Aorta (tissue), 5 donors: ENCODE results near the gene WDR93. TPM values are rescaled to one million over a fixed set of nuclear protein-coding genes. Genes with fewer than 3 reads are reported as not detected.

Source experiments
- ATAC-seq: fragments of 200-7000 bp; cut with Tn5 transposase; one replicate; pipeline ENCODE4 v1.9.1; 2022; ENCODE audit warnings: moderate library complexity; ENCODE audit not compliant: low FRiP score
- DNase-seq, 2 donors: peaks; one replicate each; pipeline ENCODE4 v3.0.0-alpha.2; 2020
- H3K27ac ChIP-seq, 2 donors: one replicate each; pipeline ENCODE4 v1.5.1; 2013; ENCODE audit warnings: low read length in 2 of 2, mild to moderate bottlenecking in 2 of 2, moderate library complexity in 2 of 2, control low read depth in 1 of 2, inconsistent platforms in 1 of 2, low read depth in 1 of 2
- H3K27me3 ChIP-seq, 2 donors: one replicate each; pipeline ENCODE4 v1.6.1; 2013; ENCODE audit warnings: control low read depth in 1 of 2, low read length in 1 of 2, mild to moderate bottlenecking in 1 of 2, moderate library complexity in 1 of 2; ENCODE audit not compliant: insufficient read depth in 2 of 2, control insufficient read depth in 1 of 2
- H3K36me3 ChIP-seq, 2 donors: one replicate each; pipeline ENCODE4 v1.6.1; 2013; ENCODE audit warnings: control low read depth in 1 of 2, low read length in 1 of 2, mild to moderate bottlenecking in 1 of 2; ENCODE audit not compliant: insufficient read depth in 2 of 2, control insufficient read depth in 1 of 2
- H3K4me1 ChIP-seq, 2 donors: one replicate each; pipeline ENCODE4 v1.6.1; 2013; ENCODE audit warnings: low read length in 2 of 2, control low read depth in 1 of 2, mild to moderate bottlenecking in 1 of 2, moderate library complexity in 1 of 2; ENCODE audit not compliant: insufficient read depth in 2 of 2, control insufficient read depth in 1 of 2
- H3K4me3 ChIP-seq, 2 donors: one replicate each; pipeline ENCODE4 v1.5.1; 2013; ENCODE audit warnings: low read length in 2 of 2, control low read depth in 1 of 2, mild to moderate bottlenecking in 1 of 2
- H3K9me3 ChIP-seq: one replicate; pipeline ENCODE4 v1.6.1; 2013; ENCODE audit warnings: mild to moderate bottlenecking, low read length; ENCODE audit not compliant: control insufficient read depth
- WGBS, 2 donors: extraction: QIAGEN DNeasy Blood & Tissue Kit; methylation state at CpG; one replicate each; pipeline ENCODE4 v1.1.7; 2013; 5-methylcytosine and 5-hydroxymethylcytosine counted together
- intact Hi-C, 2 donors: fragments of 100-400 bp; cut with DNase I; formaldehyde crosslinking; loops; one replicate each; pipeline versions ENCODE4 v1.14.2 to v1.15.0; 2022
- polyA plus RNA-seq, 2 donors: library from polyadenylated mRNA; stranded (reverse); fragments of 200-250 nt; gene quantifications; one replicate each; pipeline ENCODE4 v1.2.3, GENCODE V29; 2013
- total RNA-seq, 2 donors: library from RNA; stranded (reverse); fragmentation: NEBNext Ultra II Directional; extraction: Animal tissue kit (Norgen Biotek cat#: 25700); gene quantifications; one replicate each; pipeline ENCODE4 v1.2.1, GENCODE V29; 2021
- donor health status: healthy with polysubstance abuse.
- donor health status: Bipolar disorder and iron deficiency.
- donor health status: DM: no; HTN: no; CAD: no.
- donor health status: DM: no; HTN: no; CAD: no.
- donor health status: DM: yes; HTN: yes; CAD: no.

WDR93 gene
- total and polyA plus RNA-seq, 4 donors: 0.84 TPM; not detected in 3

DNA sequence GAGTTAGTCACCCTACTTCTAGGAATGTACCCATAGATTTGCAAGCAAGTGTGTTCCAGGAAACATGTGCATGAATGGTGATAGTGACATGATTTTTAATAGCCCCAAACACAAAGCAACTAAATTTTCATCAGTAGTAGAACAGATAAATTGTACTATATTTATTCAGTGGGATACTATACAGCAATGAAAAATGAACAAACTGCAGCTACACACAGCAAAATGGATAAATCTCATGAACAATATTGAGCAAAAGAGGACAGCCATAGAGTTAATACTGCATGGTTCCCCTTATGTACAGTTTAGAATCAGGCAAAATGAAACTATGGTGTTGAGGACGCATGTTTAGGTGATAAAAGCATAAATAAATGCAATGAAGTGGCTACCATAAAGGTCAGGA is 34.5 kb downstream of the WDR93 start:
- WGBS, 2 donors: 89 to 91% methylated on average over 1 of the region's 1 CpG

DNA sequence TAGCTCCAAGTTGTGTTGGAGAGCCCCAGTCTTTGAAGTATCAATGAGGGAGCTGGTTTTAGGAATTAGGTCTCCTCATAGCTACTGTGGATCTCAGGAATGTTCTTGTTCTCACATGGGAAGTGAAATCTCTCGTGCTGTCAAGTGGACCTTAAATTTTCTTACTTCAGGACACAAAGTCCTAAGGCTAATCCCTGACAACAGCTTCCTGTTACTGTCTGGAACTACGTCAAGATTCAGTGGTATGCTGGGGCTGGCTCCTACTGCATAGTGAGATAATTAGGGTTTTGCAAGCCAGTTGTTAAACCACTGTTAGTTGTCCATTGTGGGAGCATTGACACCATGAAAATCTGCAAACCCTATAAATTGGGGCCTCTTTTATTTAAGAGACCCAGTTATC is 37.6 kb downstream of the WDR93 start:
- 33 to 48% methylated on average over 2 of the region's 2 CpGs for WGBS, 2 donors
- intact Hi-C loops: no loop called here
- H3K27ac ChIP-seq: no peak overlapping the region

More for the DNA sequence above, 34.5 kb downstream of the WDR93 start:
- ATAC-seq (no peak), DNase-seq (no peak)
- H3K4me1 ChIP-seq: no peaks in the 10 kb centered on the region
- H3K9me3 ChIP-seq: peaks cover 5% of the 10 kb centered on the region
- H3K27me3 ChIP-seq: no peaks in the 10 kb centered on the region
- H3K36me3 ChIP-seq: no peaks in the 10 kb centered on the region
- no peak overlapping the region for H3K4me3 ChIP-seq
- no peak overlapping the region for H3K27ac ChIP-seq
- intact Hi-C loops: no loop called here

DNA sequence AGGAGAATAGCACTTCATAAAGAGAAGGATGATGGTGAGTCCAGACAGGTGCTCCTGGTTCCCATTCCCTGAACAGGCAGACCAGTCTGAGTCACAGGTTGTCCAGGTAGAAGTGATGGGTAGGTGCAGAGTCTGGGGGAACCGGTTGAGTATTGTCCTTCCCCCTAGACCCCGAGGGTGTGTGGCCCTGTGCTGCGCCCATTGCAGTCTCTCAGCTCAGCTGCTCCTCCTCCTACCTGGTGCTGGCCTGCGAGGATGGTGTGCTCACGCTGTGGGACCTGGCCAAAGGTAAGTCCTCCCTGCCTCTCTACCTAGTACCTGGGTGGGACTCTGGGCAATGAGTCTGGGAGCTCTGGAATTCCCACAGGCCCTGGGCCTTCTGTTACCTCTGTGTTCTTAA is 40.7 kb downstream of the WDR93 start:
- ATAC-seq: no peak
- Histone ChIP-seq H3K27me3 (no peaks in the 10 kb centered on the region), H3K4me1 (no peaks in the 10 kb centered on the region), H3K36me3 (no peaks in the 10 kb centered on the region), H3K27ac (no peak overlapping the region), H3K9me3 (no peaks in the 10 kb centered on the region), H3K4me3 (no peak overlapping the region)
- no peak for DNase-seq
- intact Hi-C loops: no loop called here
- WGBS, 2 donors: 92 to 93% methylated on average over 5 of the region's 5 CpGs

More for the DNA sequence above, 37.6 kb downstream of the WDR93 start:
- Histone ChIP-seq H3K27me3 (no peaks in the 10 kb centered on the region), H3K4me1 (no peaks in the 10 kb centered on the region), H3K9me3 (no peaks in the 10 kb centered on the region), H3K36me3 (no peaks in the 10 kb centered on the region), H3K4me3 (no peak overlapping the region)
- ATAC-seq (no peak), DNase-seq (no peak)

DNA sequence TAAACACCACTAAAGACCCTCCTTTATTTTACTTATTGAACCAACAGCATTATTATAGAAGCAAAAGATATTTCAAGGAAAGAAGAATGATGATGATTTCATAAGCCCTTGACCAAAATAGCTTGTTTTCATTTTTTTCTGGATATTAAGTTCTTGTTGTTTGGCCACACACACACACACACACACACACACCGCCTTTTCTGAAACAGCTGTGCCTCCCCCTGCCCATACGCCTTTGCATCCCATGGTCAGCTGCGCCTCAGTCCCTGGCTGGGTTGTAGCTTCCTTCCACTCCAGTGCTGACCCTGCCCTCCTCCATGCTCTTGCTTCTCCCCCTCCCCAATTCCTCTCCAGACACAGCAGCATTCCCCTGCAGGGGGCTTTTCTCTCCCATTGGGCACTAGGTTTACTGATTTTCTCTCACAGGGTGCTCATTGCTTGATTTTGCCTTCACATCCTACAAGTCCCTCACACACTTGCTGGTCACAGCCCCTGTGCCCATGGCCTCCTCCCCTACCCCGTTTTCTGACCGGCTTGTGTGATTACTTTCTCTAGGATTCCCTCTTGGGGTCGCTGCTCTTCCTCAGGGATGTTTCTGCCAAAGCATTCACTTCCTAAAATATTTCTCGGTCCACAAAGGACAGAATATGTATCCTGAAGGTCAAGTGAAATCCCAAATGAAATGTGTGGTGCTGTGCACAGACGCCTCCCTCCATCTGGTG is 42.0 kb downstream of the WDR93 start:
- no peak overlapping the region for H3K4me3 ChIP-seq
- DNase-seq: no peak

DNA sequence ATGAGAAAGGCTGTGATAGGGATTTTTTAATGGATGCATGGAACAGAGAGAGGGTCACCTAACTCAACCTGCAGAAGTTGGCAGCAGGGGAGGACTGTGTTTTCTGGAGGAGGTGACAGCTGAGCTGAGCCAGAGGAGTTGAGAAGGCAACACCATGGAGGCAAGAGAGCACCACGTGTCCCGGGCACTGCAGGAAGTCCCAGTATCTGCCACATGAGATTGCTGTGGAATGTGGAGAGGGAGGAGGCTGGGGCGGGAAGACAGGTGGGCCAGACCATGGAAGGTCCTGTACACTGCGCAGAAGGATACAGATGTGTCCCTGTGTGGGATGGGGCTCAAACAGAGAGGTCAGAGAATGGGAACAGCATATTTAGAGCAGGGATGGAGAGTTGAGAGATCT is 45.2 kb downstream of the WDR93 start:
- 66 to 74% methylated on average over 4 of the region's 4 CpGs for WGBS, 2 donors
- Histone ChIP-seq H3K4me3 (no peak overlapping the region), H3K9me3 (no peaks in the 10 kb centered on the region), H3K27ac (no peak overlapping the region), H3K27me3 (no peaks in the 10 kb centered on the region), H3K36me3 (no peaks in the 10 kb centered on the region), H3K4me1 (no peaks in the 10 kb centered on the region)
- ATAC-seq (no peak), DNase-seq (no peak)
- intact Hi-C loops: no loop called here

More for the DNA sequence above, 42.0 kb downstream of the WDR93 start:
- ATAC-seq: no peak
- H3K9me3 ChIP-seq: no peaks in the 10 kb centered on the region
- no peaks in the 10 kb centered on the region for H3K27me3 ChIP-seq
- intact Hi-C loops: no loop called here
- H3K36me3 ChIP-seq: no peaks in the 10 kb centered on the region
- no peak overlapping the region for H3K27ac ChIP-seq
- WGBS, 2 donors: 65 to 70% methylated on average over 8 of the region's 8 CpGs
- H3K4me1 ChIP-seq: no peaks in the 10 kb centered on the region

DNA sequence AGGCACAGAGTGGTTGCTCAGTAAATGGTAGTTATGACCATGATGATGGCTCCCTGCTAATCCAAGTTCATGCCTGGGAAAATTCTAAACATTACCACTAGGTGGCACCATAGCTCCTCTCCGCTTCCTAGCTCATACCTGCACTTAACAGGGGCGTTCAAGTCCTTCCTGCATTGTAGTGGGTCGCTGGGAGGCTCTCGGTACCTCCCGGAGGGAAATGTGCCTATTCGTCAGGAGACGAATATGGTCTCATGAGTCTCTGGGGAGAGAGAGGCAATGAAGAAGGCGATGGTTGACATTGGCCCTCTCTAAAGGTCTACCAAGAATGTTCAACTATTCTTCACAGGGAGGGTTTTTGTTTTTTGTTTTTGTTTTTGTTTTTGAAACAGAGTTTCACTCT is 49.5 kb downstream of the WDR93 start:
- H3K36me3 ChIP-seq: no peaks in the 10 kb centered on the region
- ATAC-seq (peak; percentile 79), DNase-seq (no peak)
- 3 to 4% methylated on average over 8 of the region's 8 CpGs for WGBS, 2 donors
- H3K9me3 ChIP-seq: no peaks in the 10 kb centered on the region
- no peaks in the 10 kb centered on the region for H3K4me1 ChIP-seq
- H3K4me3 ChIP-seq: no peak overlapping the region
- H3K27me3 ChIP-seq: no peaks in the 10 kb centered on the region
- no peak overlapping the region for H3K27ac ChIP-seq
- intact Hi-C loops: loop anchor here in 1 of 2 donors (5.0 to 10.0 kb wide), 2 partner anchors 147 to 335 kb away; no protein-coding TSS in a partner anchor

DNA sequence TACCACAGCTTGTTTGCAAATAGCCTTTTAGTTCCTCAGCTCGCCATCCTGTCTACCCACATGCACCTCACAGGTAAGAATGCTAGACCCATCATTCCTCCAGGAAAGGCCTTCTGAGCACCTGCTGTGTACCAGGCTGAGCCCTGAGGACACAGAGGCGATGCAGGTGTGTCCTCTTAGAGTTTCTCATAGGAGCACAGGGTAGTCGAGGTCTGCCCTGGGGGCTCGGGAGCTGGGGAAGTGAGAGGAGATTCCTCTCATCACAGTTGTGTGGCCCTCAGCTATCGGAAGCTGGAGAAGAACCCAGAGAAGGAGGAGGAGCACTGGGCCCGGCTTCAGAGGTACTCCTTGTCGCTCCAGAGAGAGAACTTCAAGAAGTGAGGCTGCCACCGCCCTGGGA is 52.4 kb downstream of the WDR93 start:
- Histone ChIP-seq H3K4me3 (no peak overlapping the region), H3K36me3 (no peaks in the 10 kb centered on the region), H3K27me3 (no peaks in the 10 kb centered on the region), H3K4me1 (no peaks in the 10 kb centered on the region), H3K9me3 (no peaks in the 10 kb centered on the region), H3K27ac (no peak overlapping the region)
- 90 to 95% methylated on average over 8 of the region's 8 CpGs for WGBS, 2 donors
- no peak for ATAC-seq
- DNase-seq: no peak
- intact Hi-C loops: loop anchor here in 1 of 2 donors (5.0 to 10.0 kb wide), 2 partner anchors 144 to 332 kb away; no protein-coding TSS in a partner anchor

DNA sequence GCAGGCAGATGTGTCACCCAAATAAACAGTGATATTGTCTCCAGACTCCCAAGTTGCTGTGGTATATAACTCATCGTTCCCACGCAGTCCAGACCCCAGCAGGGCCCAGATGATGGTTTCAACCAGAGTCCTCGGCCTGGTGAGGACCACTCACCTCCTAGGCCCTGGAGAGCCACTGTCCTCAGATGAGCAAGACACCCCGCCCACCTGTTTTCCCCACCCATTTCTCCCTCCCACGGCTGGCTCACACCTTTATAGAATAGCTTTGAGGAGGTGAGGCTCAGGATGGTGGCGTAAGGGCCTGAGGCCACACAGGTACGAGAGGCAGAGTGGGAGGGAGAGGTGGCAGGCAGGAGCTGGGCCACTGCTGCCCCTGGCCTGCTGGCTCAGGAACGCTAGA is 53.0 kb downstream of the WDR93 start:
- Histone ChIP-seq H3K36me3 (no peaks in the 10 kb centered on the region), H3K27ac (no peak overlapping the region), H3K4me1 (no peaks in the 10 kb centered on the region), H3K4me3 (no peak overlapping the region), H3K9me3 (no peaks in the 10 kb centered on the region), H3K27me3 (no peaks in the 10 kb centered on the region)
- intact Hi-C loops: loop anchor here in 1 of 2 donors (5.0 to 10.0 kb wide), 2 partner anchors 144 to 331 kb away; no protein-coding TSS in a partner anchor
- DNase-seq: no peak
- no peak for ATAC-seq
- WGBS, 2 donors: 88 to 89% methylated on average over 8 of the region's 8 CpGs

DNA sequence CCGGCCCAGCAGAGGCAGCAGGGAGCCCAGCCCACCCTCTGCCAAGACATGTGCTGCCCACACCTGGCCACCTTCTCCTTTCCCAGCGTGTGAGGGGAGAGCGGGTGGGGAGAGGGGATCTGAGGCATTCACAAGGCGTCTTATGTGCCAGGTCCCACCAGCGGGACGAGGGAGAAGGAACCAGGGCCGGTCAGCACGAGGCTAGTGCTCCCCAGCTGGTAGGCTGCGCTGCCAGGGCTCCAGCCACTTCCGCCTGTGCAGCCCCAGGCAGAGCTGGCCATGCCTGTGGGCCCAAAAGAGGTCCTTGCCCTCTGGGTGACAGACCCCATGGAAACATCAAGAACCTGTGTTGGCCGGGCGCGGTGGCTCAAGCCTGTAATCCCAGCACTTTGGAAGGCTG is 54.5 kb downstream of the WDR93 start:
- H3K4me1 ChIP-seq: no peaks in the 10 kb centered on the region
- intact Hi-C loops: loop anchor here in 1 of 2 donors (10.0 kb wide), 1 partner anchor 330 kb away; no protein-coding TSS in a partner anchor
- no peaks in the 10 kb centered on the region for H3K9me3 ChIP-seq
- H3K36me3 ChIP-seq: no peaks in the 10 kb centered on the region
- no peak overlapping the region for H3K4me3 ChIP-seq
- WGBS, 2 donors: 81 to 91% methylated on average over 11 to 13 of the region's 13 CpGs
- no peaks in the 10 kb centered on the region for H3K27me3 ChIP-seq
- ATAC-seq: no peak
- no peak overlapping the region for H3K27ac ChIP-seq
- no peak for DNase-seq
